K562 (cell line): ENCODE results near the gene AP5Z1. TPM values are rescaled to one million over a fixed set of nuclear protein-coding genes. Genes with fewer than 3 reads are reported as not detected.

ENCODE experiments used
- ATAC-seq: fragments of 200-7000 bp; cut with Tn5 transposase; 3 replicates; pipeline ENCODE4 v1.9.1; 2020; ENCODE audit warnings: moderate library complexity
- BruUV-seq: library from RNA; stranded (reverse); fragments of 400-500 nt; replicated peaks from 2 replicates; lab custom pipeline; 2021; lab: Mats Ljungman, UMichigan
- CTCF ChIA-PET: fragments of 300-600 bp; formaldehyde crosslinking; extraction: SDS; loops from one replicate; lab custom pipeline; 2021; ENCODE audit warnings: low intra/inter-chr PET ratio; lab: Yijun Ruan, JAX
- POLR2A ChIA-PET: fragments of 300-600, 350-650 bp; sonication (Branson Sonifier 250); formaldehyde crosslinking; extraction: SDS; loops from one replicate; lab custom pipeline; 2021; ENCODE audit warnings: antibody characterized with exemption, inconsistent platforms; lab: Yijun Ruan, JAX
- DNase-seq, 4 experiments: peaks; one replicate each; pipeline versions ENCODE4 v3.0.0 to v3.0.0-alpha.2; 2011 to 2018; ENCODE audit warnings: low spot score in 3 of 4, mixed read lengths in 3 of 4; ENCODE audit errors: extremely low read depth in 1 of 4
- FAIRE-seq: peaks from 2 replicates; lab custom pipeline; 2011; peaks lifted over from hg19 to GRCh38; lab: Jason Lieb, UNC
- H2AFZ ChIP-seq: 2 replicates; pipeline ENCODE4 v1.6.0; 2011; ENCODE audit warnings: low read depth, low read length, control low read depth, inconsistent platforms
- H3K27ac ChIP-seq: fragments of 200-600 bp; 3 replicates; pipeline ENCODE4 v1.8.0; 2011; ENCODE audit warnings: low read depth, mild to moderate bottlenecking, control low read depth, inconsistent platforms, low read length, moderate library complexity, mixed read lengths; ENCODE audit errors: extremely low read depth
- H3K27me3 ChIP-seq, 2 experiments: fragments of 300-600 bp in 1 of 2; 2 replicates in 1 of 2; 3 replicates in 1 of 2; pipeline versions ENCODE4 v1.6.0 to v1.8.0; 2011; ENCODE audit warnings: inconsistent platforms in 2 of 2, low read length in 2 of 2, mild to moderate bottlenecking in 1 of 2, mixed read lengths in 1 of 2, moderate library complexity in 1 of 2; ENCODE audit not compliant: control insufficient read depth in 2 of 2, insufficient read depth in 2 of 2
- H3K36me3 ChIP-seq: fragments of 300-600 bp; 3 replicates; pipeline ENCODE4 v1.8.0; 2011; ENCODE audit warnings: mild to moderate bottlenecking, low read length, inconsistent platforms; ENCODE audit not compliant: control insufficient read depth, insufficient read depth
- H3K4me1 ChIP-seq, 2 experiments: fragments of 200-600 bp in 1 of 2; replicated peaks in 1 of 2; 2 replicates in 1 of 2; 3 replicates in 1 of 2; pipeline versions ENCODE4 v1.5.1 to v1.8.0; 2011; ENCODE audit warnings: inconsistent platforms in 2 of 2, low read length in 2 of 2, mild to moderate bottlenecking in 1 of 2, mixed read lengths in 1 of 2, moderate library complexity in 1 of 2; ENCODE audit not compliant: control insufficient read depth in 2 of 2, insufficient read depth in 2 of 2
- H3K4me2 ChIP-seq: 2 replicates; pipeline ENCODE4 v1.6.1; 2011; ENCODE audit warnings: low read length, control low read depth, inconsistent platforms, mixed read lengths; ENCODE audit not compliant: insufficient read depth
- H3K4me3 ChIP-seq: fragments of 200-600 bp; sonication (generic), shearing (Covaris generic); 2 replicates; pipeline ENCODE4 v1.5.1; 2016; ENCODE audit warnings: control low read depth, inconsistent platforms
- H3K79me2 ChIP-seq: fragments of 200-600 bp; 3 replicates; pipeline ENCODE4 v1.8.0; 2011; ENCODE audit warnings: low read length, inconsistent platforms; ENCODE audit not compliant: control insufficient read depth, insufficient read depth
- H3K9ac ChIP-seq, 2 experiments: 2 replicates each; pipeline versions ENCODE4 v1.6.0 to v1.6.1; 2011; ENCODE audit warnings: low read depth in 2 of 2, low read length in 2 of 2, control low read depth in 1 of 2, inconsistent platforms in 1 of 2, mild to moderate bottlenecking in 1 of 2, mixed read lengths in 1 of 2; ENCODE audit not compliant: insufficient read depth in 1 of 2
- H3K9me1 ChIP-seq: one replicate; pipeline ENCODE4 v1.6.0; 2011; ENCODE audit warnings: inconsistent platforms, mild to moderate bottlenecking, low read length, moderate library complexity; ENCODE audit not compliant: control insufficient read depth, insufficient read depth
- H3K9me3 ChIP-seq: replicated peaks from 2 replicates; pipeline ENCODE4 v1.5.1; 2011; ENCODE audit warnings: low read depth, low read length, inconsistent platforms; ENCODE audit not compliant: control insufficient read depth, insufficient read depth
- H4K20me1 ChIP-seq: replicated peaks from 2 replicates; pipeline ENCODE4 v1.6.1; 2011; ENCODE audit warnings: low read length, inconsistent platforms, mixed read lengths; ENCODE audit not compliant: control insufficient read depth, insufficient read depth
- CEBPG ChIP-seq, 3 experiments: fragments of 200-800 bp in 1 of 3; sonication (Bioruptor generic) in 1 of 3; sonication (generic) in 1 of 3; formaldehyde crosslinking in 1 of 3; IDR thresholded peaks in 2 of 3; conservative IDR thresholded peaks in 1 of 3; 2 replicates each; pipeline versions ENCODE4 v1.6.1 to v1.8.0; 2016 to 2022; ENCODE audit warnings: missing compliant biosample characterization in 2 of 3, missing genetic modification characterization in 2 of 3, mild to moderate bottlenecking in 1 of 3, missing genetic modification reagents in 1 of 3
- EP400 ChIP-seq: fragments of 450-650 bp; IDR thresholded peaks from 2 replicates; pipeline ENCODE4 v1.6.1; 2017; ENCODE audit warnings: antibody characterized with exemption, mild to moderate bottlenecking, moderate library complexity
- GABPA ChIP-seq: fragments of 200-800 bp; sonication (Bioruptor generic); conservative IDR thresholded peaks from 2 replicates; pipeline ENCODE4 v1.6.1; 2016; ENCODE audit warnings: low read depth, missing genetic modification characterization, missing compliant biosample characterization
- POLR2G ChIP-seq: fragments of 200-400 bp; formaldehyde crosslinking; IDR thresholded peaks from 2 replicates; pipeline ENCODE4 v1.6.1; 2017; ENCODE audit warnings: low read depth, mild to moderate bottlenecking, antibody characterized with exemption, low read length, moderate library complexity
- RBM22 ChIP-seq: fragments of 200-400 bp; formaldehyde crosslinking; IDR thresholded peaks from 2 replicates; pipeline ENCODE4 v1.6.1; 2018; ENCODE audit warnings: low read length, low read depth; ENCODE audit not compliant: poor library complexity, severe bottlenecking
- ZBTB43 ChIP-seq: sonication (generic); formaldehyde crosslinking; IDR thresholded peaks from 2 replicates; pipeline ENCODE4 v1.8.0; 2023; ENCODE audit warnings: mild to moderate bottlenecking, missing genetic modification reagents
- ZNF408 ChIP-seq: fragments of 250-450 bp; sonication (Bioruptor Pico); IDR thresholded peaks from 2 replicates; pipeline ENCODE4 v1.4.0; 2020; ENCODE audit warnings: low read depth, mild to moderate bottlenecking, moderate library complexity
- WGBS: fragments of 100-300 bp; shearing (Covaris generic); methylation state at CpG from one replicate; pipeline ENCODE4 v1.1.6; 2016; ENCODE audit warnings: low coverage, mixed read lengths; ENCODE audit not compliant: insufficient coverage; ENCODE audit errors: missing lambda C conversion rate; 5-methylcytosine and 5-hydroxymethylcytosine counted together
- in situ Hi-C: fragments of 300-500 bp; cut with MboI; formaldehyde crosslinking; loops from 4 replicates; pipeline ENCODE4 v1.15.0; 2018; ENCODE audit warnings: inconsistent platforms, mixed read lengths
- intact Hi-C: fragments of 100-400 bp; cut with micrococcal nuclease; formaldehyde crosslinking; loops from 2 replicates; pipeline ENCODE4 v1.14.2; 2022
- polyA plus RNA-seq, 8 experiments: library from polyadenylated mRNA; depleted of rRNA in 4 of 8; stranded (reverse) in 5 of 8; unstranded in 3 of 8; fragments of >200 nt; fragmentation: Nextera tagmentation in 2 of 8; fragmentation: Illumina TruSeq in 1 of 8; extraction: Ambion mirVana in 2 of 8; extraction: Trizol in 1 of 8; gene quantifications; 2 replicates each; pipeline versions ENCODE4 v1.2.1 to v1.2.3, GENCODE V29; 2011 to 2014; ENCODE audit warnings: inconsistent platforms in 1 of 8, missing spikeins in 1 of 8
- total RNA-seq, 7 experiments: library from RNA; depleted of rRNA in 6 of 7; stranded (reverse); fragments of >200 nt in 6 of 7; fragmentation: Illumina TruSeq in 2 of 7; extraction: Trizol in 2 of 7; gene quantifications; 2 replicates each; pipeline versions ENCODE4 v1.2.1 to v1.2.3, GENCODE V29; 2011 to 2021; ENCODE audit warnings: low replicate concordance in 1 of 7

AP5Z1 gene
- total and polyA plus RNA-seq, 9 of the 15 experiments (the other 6 are each of a cell fraction or from before 2014, with no cell fraction given) = 0.06 to 31.1 (median 6.4) TPM

GRCh38 chr7:4758111-4758510 is 17.3 kb upstream of the AP5Z1 start:
- Histone ChIP-seq H3K79me2 (peaks cover 10% of the 10 kb centered on the region; the same call in 2 of the 3 replicates), H3K36me3 (peaks cover 88% of the 10 kb centered on the region; the same call in 2 of the 3 replicates), H3K4me2 (no peak overlapping the region), H3K4me1 (peaks cover 0 to 21% of the 10 kb centered on the region in 2 experiments; a peak in 2 of 5 replicates), H3K9ac (no peak overlapping the region; a peak in 1 of 4 replicates), H4K20me1 (peaks cover 14% of the 10 kb centered on the region; the same call in 1 of the 2 replicates), H3K4me3 (no peak overlapping the region), H3K9me3 (no peaks in the 10 kb centered on the region)
- intact Hi-C loops = no loop called here
- DNase-seq = no peak
- in situ Hi-C loops = no loop called here
- no peak for ATAC-seq
- 94% methylated on average over 17 of the region's 19 CpGs for WGBS
- TF ChIP-seq CEBPG (CRISPR knock-in tag; IDR thresholded peaks at IDR 0.05) = no peak
- no peak for TF ChIP-seq CEBPG (tag; conservative IDR thresholded peaks at IDR 0.05 in 1 of 2, IDR thresholded peaks at IDR 0.05 in 1 of 2)
- peak; percentile 40; the same call in 1 of the 2 replicates for TF ChIP-seq POLR2G
- TF ChIP-seq ZNF408 = no peak
- TF ChIP-seq RBM22 = peak; percentile 49
- TF ChIP-seq, all 486 proteins: peak for 2
- ChIA-PET POLR2A (interaction anchor here (1.0 kb wide), 1 partner anchor 127 kb away, joined by 4 read pairs; no protein-coding TSS in a partner anchor), CTCF (interaction anchor here (0.6 kb wide), 1 partner anchor 1007 kb away, joined by 3 read pairs; no protein-coding TSS in a partner anchor)
- H3K27ac ChIP-seq = no peak overlapping the region
- no peak for FAIRE-seq
- no peaks in the 10 kb centered on the region for H3K9me1 ChIP-seq
- H3K27me3 ChIP-seq = no peaks in the 10 kb centered on the region
- no peak overlapping the region for H2AFZ ChIP-seq
- BruUV-seq = no TSS peak

- no peak for TF ChIP-seq GABPA (tag)
- no peak for TF ChIP-seq EP400
- peak; percentile 12 for TF ChIP-seq POLR2G
- TF ChIP-seq ZBTB43 = no peak
- no peak overlapping the region for H2AFZ ChIP-seq
- no peak overlapping the region for H3K27ac ChIP-seq
- H3K36me3 ChIP-seq = peaks cover 90% of the 10 kb centered on the region; the same call in 2 of the 3 replicates
- H3K4me1 ChIP-seq = peaks cover 0 to 15% of the 10 kb centered on the region in 2 experiments; a peak in 1 of 5 replicates
- DNase-seq (no peak), FAIRE-seq (no peak), ATAC-seq (no peak)
- H3K4me3 ChIP-seq = no peak overlapping the region
- intact Hi-C loops (no loop called here), in situ Hi-C loops (no loop called here)
- no peak overlapping the region for H3K9ac ChIP-seq
- 95% methylated on average over 17 of the region's 29 CpGs for WGBS
- ChIA-PET POLR2A (interaction anchor here (1.0 kb wide), 1 partner anchor 128 kb away, joined by 4 read pairs; no protein-coding TSS in a partner anchor), CTCF (no interaction called here)
- H3K9me1 ChIP-seq = no peaks in the 10 kb centered on the region
- peaks cover 3% of the 10 kb centered on the region; the same call in 1 of the 3 replicates for H3K79me2 ChIP-seq
- BruUV-seq = no TSS peak
- no peaks in the 10 kb centered on the region for H3K9me3 ChIP-seq
- no peaks in the 10 kb centered on the region for H3K27me3 ChIP-seq
- no peak overlapping the region for H3K4me2 ChIP-seq
- peaks cover 7% of the 10 kb centered on the region; the same call in 1 of the 2 replicates for H4K20me1 ChIP-seq
These were observed 16.6 kb upstream of the AP5Z1 start for GRCh38 chr7:4758791-4759190.
